HepG2 (cell line): ENCODE data around the gene PPP1R9A. TPM values are rescaled to one million over a fixed set of nuclear protein-coding genes. Genes with fewer than 3 reads are reported as not detected.

ENCODE experiments used
- FOXA3 ChIP-seq: IDR thresholded peaks from 2 replicates; pipeline ENCODE4 v1.6.1; 2016; ENCODE audit warnings: missing genetic modification reagents, missing compliant biosample characterization
- ISL2 ChIP-seq: sonication (generic); formaldehyde crosslinking; IDR thresholded peaks from 2 replicates; pipeline ENCODE4 v1.5.0; 2020; ENCODE audit warnings: missing genetic modification reagents
- KDM6A ChIP-seq: IDR thresholded peaks from 2 replicates; pipeline ENCODE4 v1.6.1; 2016; ENCODE audit warnings: low read depth
- NR2F2 ChIP-seq: IDR thresholded peaks from 2 replicates; pipeline ENCODE4 v1.6.1; 2012; ENCODE audit warnings: low read depth, inconsistent platforms, borderline replicate concordance
- POLR2AphosphoS5 ChIP-seq: IDR thresholded peaks from 2 replicates; pipeline ENCODE4 v1.6.1; 2012; ENCODE audit warnings: low read depth, low read length
- RXRB ChIP-seq: IDR thresholded peaks from 2 replicates; pipeline ENCODE4 v1.6.1; 2016; ENCODE audit warnings: borderline replicate concordance, missing genetic modification reagents, missing compliant biosample characterization
- SALL1 ChIP-seq: sonication (generic); formaldehyde crosslinking; IDR thresholded peaks from 2 replicates; pipeline ENCODE4 v1.8.0; 2022; ENCODE audit warnings: mild to moderate bottlenecking, missing genetic modification reagents
- SMARCE1 ChIP-seq: fragments of 450-650 bp; IDR thresholded peaks from 2 replicates; pipeline ENCODE4 v1.6.1; 2017; ENCODE audit warnings: borderline replicate concordance
- ZBTB21 ChIP-seq: sonication (generic); formaldehyde crosslinking; IDR thresholded peaks from 2 replicates; pipeline ENCODE4 v1.4.0; 2020; ENCODE audit warnings: missing genetic modification reagents
- ZNF264 ChIP-seq: sonication (generic); formaldehyde crosslinking; IDR thresholded peaks from 2 replicates; pipeline ENCODE4 v1.4.0; 2020; ENCODE audit warnings: missing genetic modification reagents
- ZNF547 ChIP-seq: sonication (generic); formaldehyde crosslinking; IDR thresholded peaks from 2 replicates; pipeline ENCODE4 v1.5.1; 2020; ENCODE audit warnings: mild to moderate bottlenecking, missing genetic modification reagents
- polyA plus RNA-seq, 8 experiments: library from polyadenylated mRNA; depleted of rRNA in 3 of 8; stranded (reverse) in 7 of 8; unstranded in 1 of 8; fragments of >200 nt; fragmentation: Illumina TruSeq in 4 of 8; extraction: Trizol in 4 of 8; gene quantifications; 2 replicates each; pipeline versions ENCODE4 v1.2.1 to v1.2.3, GENCODE V29; 2011 to 2016; ENCODE audit warnings: low read depth in 4 of 8, missing spikeins in 1 of 8, mixed read lengths in 1 of 8; ENCODE audit not compliant: insufficient read depth in 1 of 8
- total RNA-seq, 5 experiments: library from RNA; depleted of rRNA; stranded (reverse); fragments of >200 nt; fragmentation: Illumina TruSeq; extraction: Trizol; gene quantifications; 2 replicates each; pipeline ENCODE4 v1.2.3, GENCODE V29; 2016; ENCODE audit warnings: low read depth in 1 of 5
- TF ChIP-seq, protein P1 (sequence below): sonication (generic); formaldehyde crosslinking; IDR thresholded peaks from 2 replicates; pipeline ENCODE4 v1.5.1; 2020; ENCODE audit warnings: mild to moderate bottlenecking, moderate library complexity, missing genetic modification reagents
- TF ChIP-seq, protein P2 (sequence below): sonication (generic); formaldehyde crosslinking; IDR thresholded peaks from 2 replicates; pipeline ENCODE4 v1.4.0; 2020; ENCODE audit warnings: missing genetic modification reagents

Gene PPP1R9A
- total and polyA plus RNA-seq, 2 of the 13 experiments (the other 11 are each of a cell fraction or from before 2014, with no cell fraction given) = 11.4 to 31.9 TPM

DNA sequence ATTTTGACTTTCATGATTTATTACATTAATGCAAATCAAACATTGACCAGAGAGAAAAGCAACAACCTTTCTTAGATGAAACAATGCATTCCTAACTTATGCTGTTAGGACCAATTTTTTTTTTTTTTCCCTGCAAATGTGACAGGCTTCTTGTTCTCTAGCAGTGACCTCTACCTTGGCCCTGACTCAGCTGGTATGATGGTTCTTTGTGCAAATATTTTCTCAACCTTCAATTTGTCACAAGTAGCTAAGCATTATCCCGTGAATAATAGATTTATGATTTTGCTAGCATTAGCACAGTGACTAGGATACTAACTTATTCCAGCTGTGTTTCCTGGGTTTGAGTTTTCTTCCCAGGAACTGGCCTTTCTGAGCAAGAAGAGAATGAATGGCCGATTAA lies 64.9 kb downstream of the PPP1R9A start (continued):
- TF ChIP-seq, protein P1, sequence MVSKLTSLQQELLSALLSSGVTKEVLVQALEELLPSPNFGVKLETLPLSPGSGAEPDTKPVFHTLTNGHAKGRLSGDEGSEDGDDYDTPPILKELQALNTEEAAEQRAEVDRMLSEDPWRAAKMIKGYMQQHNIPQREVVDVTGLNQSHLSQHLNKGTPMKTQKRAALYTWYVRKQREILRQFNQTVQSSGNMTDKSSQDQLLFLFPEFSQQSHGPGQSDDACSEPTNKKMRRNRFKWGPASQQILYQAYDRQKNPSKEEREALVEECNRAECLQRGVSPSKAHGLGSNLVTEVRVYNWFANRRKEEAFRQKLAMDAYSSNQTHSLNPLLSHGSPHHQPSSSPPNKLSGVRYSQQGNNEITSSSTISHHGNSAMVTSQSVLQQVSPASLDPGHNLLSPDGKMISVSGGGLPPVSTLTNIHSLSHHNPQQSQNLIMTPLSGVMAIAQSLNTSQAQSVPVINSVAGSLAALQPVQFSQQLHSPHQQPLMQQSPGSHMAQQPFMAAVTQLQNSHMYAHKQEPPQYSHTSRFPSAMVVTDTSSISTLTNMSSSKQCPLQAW (CRISPR knock-in tag) = no peak
- TF ChIP-seq SMARCE1 (no peak), ISL2 (CRISPR knock-in tag) (peak; percentile 81), ZNF264 (CRISPR knock-in tag) (no peak), KDM6A (CRISPR knock-in tag) (no peak), RXRB (CRISPR knock-in tag) (peak; percentile 63; the same call in 1 of the 2 replicates), FOXA3 (peak; percentile 66), ZBTB21 (CRISPR knock-in tag) (no peak), SALL1 (CRISPR knock-in tag) (peak; percentile 78; the same call in 1 of the 2 replicates), NR2F2 (peak; percentile 90), ZNF547 (no peak), POLR2AphosphoS5 (no peak)
- TF ChIP-seq, protein P2, sequence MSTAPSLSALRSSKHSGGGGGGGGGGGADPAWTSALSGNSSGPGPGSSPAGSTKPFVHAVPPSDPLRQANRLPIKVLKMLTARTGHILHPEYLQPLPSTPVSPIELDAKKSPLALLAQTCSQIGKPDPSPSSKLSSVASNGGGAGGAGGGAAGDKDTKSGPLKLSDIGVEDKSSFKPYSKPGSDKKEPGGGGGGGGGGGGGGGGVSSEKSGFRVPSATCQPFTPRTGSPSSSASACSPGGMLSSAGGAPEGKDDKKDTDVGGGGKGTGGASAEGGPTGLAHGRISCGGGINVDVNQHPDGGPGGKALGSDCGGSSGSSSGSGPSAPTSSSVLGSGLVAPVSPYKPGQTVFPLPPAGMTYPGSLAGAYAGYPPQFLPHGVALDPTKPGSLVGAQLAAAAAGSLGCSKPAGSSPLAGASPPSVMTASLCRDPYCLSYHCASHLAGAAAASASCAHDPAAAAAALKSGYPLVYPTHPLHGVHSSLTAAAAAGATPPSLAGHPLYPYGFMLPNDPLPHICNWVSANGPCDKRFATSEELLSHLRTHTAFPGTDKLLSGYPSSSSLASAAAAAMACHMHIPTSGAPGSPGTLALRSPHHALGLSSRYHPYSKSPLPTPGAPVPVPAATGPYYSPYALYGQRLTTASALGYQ (CRISPR knock-in tag) = peak; percentile 21; the same call in 1 of the 2 replicates
